NCI-H1436 (cell line): Measurements from ENCODE around the gene RAD51B.

Experiments
- DNase-seq: peaks from one replicate; lab custom pipeline; 2025; lab: John Stamatoyannopoulos, UW

RAD51B gene

GRCh38 chr14:68511129-68512047 lies 691.8 kb downstream of the RAD51B start:
- DNase-seq, result no peak

GRCh38 chr14:68512088-68512487 lies 692.5 kb downstream of the RAD51B start:
- DNase-seq, result no peak

GRCh38 chr14:68513137-68513536 lies 693.6 kb downstream of the RAD51B start:
- DNase-seq, result no peak

- no peak for DNase-seq
Measured at GRCh38 chr14:68513838-68514607, 694.4 kb downstream of the RAD51B start.

- DNase-seq, result no peak
Measured at GRCh38 chr14:68514608-68515194, 695.1 kb downstream of the RAD51B start.

GRCh38 chr14:68516342-68516741 lies 696.8 kb downstream of the RAD51B start:
- no peak for DNase-seq

GRCh38 chr14:68518166-68518565 lies 698.6 kb downstream of the RAD51B start:
- DNase-seq, result no peak

GRCh38 chr14:68518761-68519670 lies 699.4 kb downstream of the RAD51B start:
- DNase-seq, result no peak

GRCh38 chr14:68519671-68520187 lies 700.1 kb downstream of the RAD51B start:
- no peak for DNase-seq

- DNase-seq, result no peak
Measured at GRCh38 chr14:68520637-68521556, 701.3 kb downstream of the RAD51B start.

- no peak for DNase-seq
Measured at GRCh38 chr14:68521557-68521901, 702.0 kb downstream of the RAD51B start.

- DNase-seq, result no peak
Measured at GRCh38 chr14:68521961-68522509, 702.5 kb downstream of the RAD51B start.

GRCh38 chr14:68522510-68523325 lies 703.1 kb downstream of the RAD51B start:
- DNase-seq, result no peak

GRCh38 chr14:68523326-68523610 lies 703.7 kb downstream of the RAD51B start:
- no peak for DNase-seq

GRCh38 chr14:68523989-68524725 lies 704.6 kb downstream of the RAD51B start:
- DNase-seq, result no peak

GRCh38 chr14:68525516-68525915 lies 705.9 kb downstream of the RAD51B start:
- DNase-seq, result no peak

- no peak for DNase-seq
Measured at GRCh38 chr14:68526512-68527091, 707.0 kb downstream of the RAD51B start.

- no peak for DNase-seq
Measured at GRCh38 chr14:68527329-68527851, 707.8 kb downstream of the RAD51B start.
